ENCODE measurements around the gene NLK.

NLK gene

GRCh38 chr17:28141773-28142172 lies 99.3 kb downstream of the NLK start:
- DNase-seq (no peak), ATAC-seq (ENCODE audit: insufficient read depth, low read depth) (no peak)
- no peak for TF ChIP-seq CTCF (IDR thresholded peaks at IDR 0.05; ENCODE audit: borderline replicate concordance, extremely low read depth, low read length, poor library complexity, severe bottlenecking)
- Histone ChIP-seq H3K9me3 (ENCODE audit: insufficient read depth, low read length, severe bottlenecking) (no peaks in the 10 kb centered on the region), H3K27ac (ENCODE audit: low read length) (no peak overlapping the region), H2AFZ (ENCODE audit: low read depth, low read length) (no peak overlapping the region), H3K4me2 (ENCODE audit: insufficient read depth, low read length) (no peak overlapping the region), H3K4me1 (ENCODE audit: insufficient read depth, low read length) (no peaks in the 10 kb centered on the region), H3K4me3 (ENCODE audit: low read depth in 1 of 2, low read length in 2 of 2) (no peak overlapping the region), H3K9ac (ENCODE audit: low read depth, low read length) (no peak overlapping the region), H3K36me3 (ENCODE audit: insufficient read depth, low read length) (no peaks in the 10 kb centered on the region), H4K20me1 (ENCODE audit: insufficient read depth, low read length) (no peaks in the 10 kb centered on the region), H3K79me2 (ENCODE audit: insufficient read depth, low read length) (no peaks in the 10 kb centered on the region), H3K27me3 (ENCODE audit: insufficient read depth, low read length, poor library complexity) (no peaks in the 10 kb centered on the region)

DNA sequence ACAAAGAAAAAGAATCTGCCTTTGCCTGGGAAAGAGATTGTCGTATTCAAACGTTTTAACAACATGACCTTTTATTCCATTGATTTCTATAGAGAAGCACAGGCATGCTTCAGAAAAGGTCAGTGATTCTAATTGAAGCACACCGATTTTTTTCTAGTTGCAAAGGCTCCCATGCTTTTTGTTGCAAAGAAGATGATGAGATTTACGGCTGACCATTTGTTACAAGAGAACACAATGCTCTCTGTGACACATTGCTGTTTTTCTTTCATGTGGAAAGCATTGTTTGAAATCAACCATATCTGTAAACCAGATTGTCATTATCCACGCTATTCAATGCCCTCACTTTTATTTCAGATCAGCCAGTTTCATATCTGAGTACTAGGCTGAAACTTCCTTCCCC lies 99.8 kb downstream of the NLK start:
- Histone ChIP-seq H3K27ac (ENCODE audit: low read length) (no peak overlapping the region), H2AFZ (ENCODE audit: low read depth, low read length) (no peak overlapping the region), H3K4me3 (ENCODE audit: low read depth in 1 of 2, low read length in 2 of 2) (no peak overlapping the region), H4K20me1 (ENCODE audit: insufficient read depth, low read length) (no peaks in the 10 kb centered on the region), H3K9me3 (ENCODE audit: insufficient read depth, low read length, severe bottlenecking) (no peaks in the 10 kb centered on the region), H3K36me3 (ENCODE audit: insufficient read depth, low read length) (no peaks in the 10 kb centered on the region), H3K27me3 (ENCODE audit: insufficient read depth, low read length, poor library complexity) (no peaks in the 10 kb centered on the region), H3K79me2 (ENCODE audit: insufficient read depth, low read length) (no peaks in the 10 kb centered on the region), H3K4me1 (ENCODE audit: insufficient read depth, low read length) (no peaks in the 10 kb centered on the region), H3K4me2 (ENCODE audit: insufficient read depth, low read length) (no peak overlapping the region), H3K9ac (ENCODE audit: low read depth, low read length) (no peak overlapping the region)
- DNase-seq (no peak), ATAC-seq (ENCODE audit: insufficient read depth, low read depth) (no peak)
- no peak for TF ChIP-seq CTCF (IDR thresholded peaks at IDR 0.05; ENCODE audit: borderline replicate concordance, extremely low read depth, low read length, poor library complexity, severe bottlenecking)
- no peak for TF ChIP-seq EZH2 (IDR thresholded peaks at IDR 0.05; ENCODE audit: borderline replicate concordance, low read depth, low read length, severe bottlenecking)

- ATAC-seq (ENCODE audit: insufficient read depth, low read depth) (no peak), DNase-seq (no peak)
- TF ChIP-seq EZH2 (IDR thresholded peaks at IDR 0.05; ENCODE audit: borderline replicate concordance, low read depth, low read length, severe bottlenecking) (no peak), CTCF (IDR thresholded peaks at IDR 0.05; ENCODE audit: borderline replicate concordance, extremely low read depth, low read length, poor library complexity, severe bottlenecking) (no peak)
- no peak overlapping the region for H3K4me2 ChIP-seq (ENCODE audit: insufficient read depth, low read length)
- no peaks in the 10 kb centered on the region for H3K9me3 ChIP-seq (ENCODE audit: insufficient read depth, low read length, severe bottlenecking)
- no peak overlapping the region for H3K9ac ChIP-seq (ENCODE audit: low read depth, low read length)
- H3K4me3 ChIP-seq (ENCODE audit: low read depth in 1 of 2, low read length in 2 of 2) = no peak overlapping the region
- H4K20me1 ChIP-seq (ENCODE audit: insufficient read depth, low read length) = no peaks in the 10 kb centered on the region
- H3K79me2 ChIP-seq (ENCODE audit: insufficient read depth, low read length) = no peaks in the 10 kb centered on the region
- H3K27me3 ChIP-seq (ENCODE audit: insufficient read depth, low read length, poor library complexity) = no peaks in the 10 kb centered on the region
- no peaks in the 10 kb centered on the region for H3K36me3 ChIP-seq (ENCODE audit: insufficient read depth, low read length)
- no peaks in the 10 kb centered on the region for H3K4me1 ChIP-seq (ENCODE audit: insufficient read depth, low read length)
- H3K27ac ChIP-seq (ENCODE audit: low read length) = no peak overlapping the region
- no peak overlapping the region for H2AFZ ChIP-seq (ENCODE audit: low read depth, low read length)
Measured at GRCh38 chr17:28144019-28144418, 101.5 kb downstream of the NLK start.

- ATAC-seq (ENCODE audit: insufficient read depth, low read depth) = no peak
- H3K4me1 ChIP-seq (ENCODE audit: insufficient read depth, low read length) = no peaks in the 10 kb centered on the region
- H3K9me3 ChIP-seq (ENCODE audit: insufficient read depth, low read length, severe bottlenecking) = no peaks in the 10 kb centered on the region
- H3K4me2 ChIP-seq (ENCODE audit: insufficient read depth, low read length) = no peak overlapping the region
- DNase-seq = no peak
- no peak overlapping the region for H3K27ac ChIP-seq (ENCODE audit: low read length)
- H3K79me2 ChIP-seq (ENCODE audit: insufficient read depth, low read length) = no peaks in the 10 kb centered on the region
- H2AFZ ChIP-seq (ENCODE audit: low read depth, low read length) = no peak overlapping the region
- no peaks in the 10 kb centered on the region for H3K36me3 ChIP-seq (ENCODE audit: insufficient read depth, low read length)
- H4K20me1 ChIP-seq (ENCODE audit: insufficient read depth, low read length) = no peaks in the 10 kb centered on the region
- H3K9ac ChIP-seq (ENCODE audit: low read depth, low read length) = no peak overlapping the region
- TF ChIP-seq CTCF (IDR thresholded peaks at IDR 0.05; ENCODE audit: borderline replicate concordance, extremely low read depth, low read length, poor library complexity, severe bottlenecking) (no peak), EZH2 (IDR thresholded peaks at IDR 0.05; ENCODE audit: borderline replicate concordance, low read depth, low read length, severe bottlenecking) (no peak)
- no peak overlapping the region for H3K4me3 ChIP-seq (ENCODE audit: low read depth in 1 of 2, low read length in 2 of 2)
- H3K27me3 ChIP-seq (ENCODE audit: insufficient read depth, low read length, poor library complexity) = no peaks in the 10 kb centered on the region
Measured at GRCh38 chr17:28145348-28145747, 102.9 kb downstream of the NLK start.
